ENCODE data around the gene MYO7A.

DNA sequence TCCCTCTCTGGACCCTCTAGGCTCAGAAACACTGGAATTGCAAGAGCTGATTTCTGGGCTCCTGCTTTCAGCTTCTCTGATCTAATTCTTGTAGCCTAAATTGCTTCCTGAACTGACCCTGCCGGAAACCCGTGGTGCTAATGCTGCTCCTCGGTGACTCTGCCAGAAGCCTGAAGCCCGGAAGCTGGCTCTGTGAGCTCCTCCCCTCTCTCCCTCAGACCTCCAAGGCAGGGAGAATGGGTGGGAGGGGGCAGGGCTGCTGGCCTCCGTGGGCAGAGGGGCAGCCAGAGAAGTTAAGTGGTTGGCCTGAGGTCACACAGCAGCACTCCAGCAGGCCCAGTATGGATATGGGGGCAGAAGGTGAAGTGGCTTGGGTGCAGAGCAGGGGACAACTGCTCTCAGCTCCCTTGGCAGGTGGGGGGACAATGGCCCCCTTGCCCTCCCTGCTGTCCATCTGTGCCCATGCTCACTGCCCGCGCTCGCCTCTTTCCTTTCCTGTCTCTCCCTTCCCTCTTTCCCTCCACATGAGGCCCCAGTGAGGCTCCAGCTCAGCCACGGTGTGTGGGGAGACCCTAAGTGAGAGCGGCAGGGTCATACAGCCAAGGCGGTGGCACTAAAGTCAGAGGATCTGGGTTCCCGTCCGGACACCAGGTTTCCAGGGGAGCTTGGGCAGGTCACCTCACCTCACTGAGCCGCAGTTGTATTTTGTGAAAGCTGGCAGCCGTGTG, 45.0 kb upstream of the MYO7A start:
- TF ChIP-seq EZH2phosphoT487 (IDR thresholded peaks at IDR 0.05; ENCODE audit: low read depth, severe bottlenecking, unreplicated experiment): no peak
- TF ChIP-seq EZH2 (IDR thresholded peaks at IDR 0.05; ENCODE audit: borderline replicate concordance): no peak
- TF ChIP-seq, protein P1, sequence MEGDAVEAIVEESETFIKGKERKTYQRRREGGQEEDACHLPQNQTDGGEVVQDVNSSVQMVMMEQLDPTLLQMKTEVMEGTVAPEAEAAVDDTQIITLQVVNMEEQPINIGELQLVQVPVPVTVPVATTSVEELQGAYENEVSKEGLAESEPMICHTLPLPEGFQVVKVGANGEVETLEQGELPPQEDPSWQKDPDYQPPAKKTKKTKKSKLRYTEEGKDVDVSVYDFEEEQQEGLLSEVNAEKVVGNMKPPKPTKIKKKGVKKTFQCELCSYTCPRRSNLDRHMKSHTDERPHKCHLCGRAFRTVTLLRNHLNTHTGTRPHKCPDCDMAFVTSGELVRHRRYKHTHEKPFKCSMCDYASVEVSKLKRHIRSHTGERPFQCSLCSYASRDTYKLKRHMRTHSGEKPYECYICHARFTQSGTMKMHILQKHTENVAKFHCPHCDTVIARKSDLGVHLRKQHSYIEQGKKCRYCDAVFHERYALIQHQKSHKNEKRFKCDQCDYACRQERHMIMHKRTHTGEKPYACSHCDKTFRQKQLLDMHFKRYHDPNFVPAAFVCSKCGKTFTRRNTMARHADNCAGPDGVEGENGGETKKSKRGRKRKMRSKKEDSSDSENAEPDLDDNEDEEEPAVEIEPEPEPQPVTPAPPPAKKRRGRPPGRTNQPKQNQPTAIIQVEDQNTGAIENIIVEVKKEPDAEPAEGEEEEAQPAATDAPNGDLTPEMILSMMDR (IDR thresholded peaks at IDR 0.05; ENCODE audit: poor library complexity): no peak

All from hepatocyte (in vitro differentiated cells).